Thoracic aorta (tissue), 2 donors: Measurements from ENCODE around the gene SIPA1L3. TPM values are rescaled to one million over a fixed set of nuclear protein-coding genes. Genes with fewer than 3 reads are reported as not detected.

Source experiments
- ATAC-seq: fragments of 150-250 bp; one replicate; pipeline ENCODE4 v1.8.0; 2017; ENCODE audit warnings: low read depth; ENCODE audit not compliant: insufficient number of reproducible peaks, low FRiP score
- DNase-seq: peaks from one replicate; pipeline ENCODE4 v3.0.0-alpha.2; 2020; ENCODE audit warnings: low spot score
- H3K27ac ChIP-seq, 2 donors: fragments of 200-600 bp; sonication (generic); 1 replicate in 1 of 2; 2 replicates in 1 of 2; pipeline ENCODE4 v1.5.1; 2016; ENCODE audit warnings: mild to moderate bottlenecking in 2 of 2, moderate library complexity in 2 of 2
- H3K27me3 ChIP-seq: fragments of 200-600 bp; sonication (generic); replicated peaks from 2 replicates; pipeline ENCODE4 v1.6.0; 2016; ENCODE audit warnings: mild to moderate bottlenecking; ENCODE audit not compliant: insufficient read depth
- H3K36me3 ChIP-seq: fragments of 200-600 bp; sonication (generic); one replicate; pipeline ENCODE4 v1.5.1; 2016
- H3K4me1 ChIP-seq, 2 donors: fragments of 200-600 bp; sonication (generic); 1 replicate in 1 of 2; 2 replicates in 1 of 2; pipeline versions ENCODE4 v1.5.1 to v1.6.0; 2016; ENCODE audit warnings: low read depth in 2 of 2, mild to moderate bottlenecking in 1 of 2; ENCODE audit not compliant: control insufficient read depth in 1 of 2
- H3K4me3 ChIP-seq: fragments of 200-600 bp; sonication (generic); 2 replicates; pipeline ENCODE4 v1.5.1; 2016; ENCODE audit warnings: mild to moderate bottlenecking
- H3K9me3 ChIP-seq: fragments of 200-600 bp; sonication (generic); 2 replicates; pipeline ENCODE4 v1.5.1; 2016
- CTCF ChIP-seq: fragments of 200-600 bp; sonication (generic); IDR thresholded peaks from one replicate; pipeline ENCODE4 v1.5.1; 2019; ENCODE audit warnings: antibody characterized with exemption
- total RNA-seq, 2 donors: library from RNA; depleted of rRNA; stranded (reverse); fragments of >200 nt; gene quantifications; one replicate each; pipeline versions ENCODE4 v1.1.0 to v1.2.3, GENCODE V29; 2016

The SIPA1L3 gene
- total RNA-seq, 2 donors from 2014 or later, result 14.5 to 39.4 TPM

GRCh38 chr19:38211766-38212165 lies 304.8 kb downstream of the SIPA1L3 start:
- H3K27me3 ChIP-seq, result peaks cover 5% of the 10 kb centered on the region
- no peak for ATAC-seq
- TF ChIP-seq CTCF, result no peak
- no peak overlapping the region for H3K4me3 ChIP-seq
- no peak overlapping the region for H3K27ac ChIP-seq
- DNase-seq, result no peak
- H3K36me3 ChIP-seq, result no peaks in the 10 kb centered on the region
- H3K4me1 ChIP-seq, result peaks cover 21 to 31% of the 10 kb centered on the region in 2 donors
- no peaks in the 10 kb centered on the region for H3K9me3 ChIP-seq

GRCh38 chr19:38213469-38213868 lies 306.5 kb downstream of the SIPA1L3 start:
- no peak for DNase-seq
- no peak overlapping the region for H3K4me3 ChIP-seq
- no peaks in the 10 kb centered on the region for H3K36me3 ChIP-seq
- no peaks in the 10 kb centered on the region for H3K9me3 ChIP-seq
- no peak for ATAC-seq
- peaks cover 5% of the 10 kb centered on the region for H3K27me3 ChIP-seq
- H3K4me1 ChIP-seq, result peaks cover 21 to 27% of the 10 kb centered on the region in 2 donors
- no peak overlapping the region for H3K27ac ChIP-seq
- TF ChIP-seq CTCF, result no peak

- DNase-seq, result no peak
- Histone ChIP-seq H3K27ac (no peak overlapping the region), H3K36me3 (no peaks in the 10 kb centered on the region), H3K27me3 (peaks cover 5% of the 10 kb centered on the region), H3K4me3 (no peak overlapping the region), H3K9me3 (no peaks in the 10 kb centered on the region), H3K4me1 (peaks cover 19 to 24% of the 10 kb centered on the region in 2 donors)
- no peak for ATAC-seq
- no peak for TF ChIP-seq CTCF
Observed at GRCh38 chr19:38213911-38214625, 307.1 kb downstream of the SIPA1L3 start.

GRCh38 chr19:38216785-38217641 lies 310.0 kb downstream of the SIPA1L3 start:
- H3K27ac ChIP-seq, result no peak overlapping the region
- no peaks in the 10 kb centered on the region for H3K9me3 ChIP-seq
- no peak for DNase-seq
- H3K27me3 ChIP-seq, result no peaks in the 10 kb centered on the region
- H3K4me1 ChIP-seq, result no peaks in the 10 kb centered on the region
- no peak overlapping the region for H3K4me3 ChIP-seq
- no peak for TF ChIP-seq CTCF
- no peaks in the 10 kb centered on the region for H3K36me3 ChIP-seq
- ATAC-seq, result no peak

GRCh38 chr19:38218204-38218603 lies 311.2 kb downstream of the SIPA1L3 start:
- no peak for TF ChIP-seq CTCF
- no peak for ATAC-seq
- H3K27me3 ChIP-seq, result peaks cover 5% of the 10 kb centered on the region

More at GRCh38 chr19:38218204-38218603, 311.2 kb downstream of the SIPA1L3 start:
- Histone ChIP-seq H3K4me1 (no peaks in the 10 kb centered on the region), H3K27ac (no peak overlapping the region), H3K4me3 (no peak overlapping the region), H3K36me3 (no peaks in the 10 kb centered on the region), H3K9me3 (no peaks in the 10 kb centered on the region)
- DNase-seq, result no peak
